Endothelial cell of umbilical vein (primary cell): ENCODE measurements around the gene ALDH3A2.

Source experiments
- CTCF ChIP-seq, 2 donors: IDR thresholded peaks; 1 replicate in 1 of 2; 2 replicates in 1 of 2; pipeline ENCODE4 v1.5.1; 2011; ENCODE audit warnings: low read length in 2 of 2, mild to moderate bottlenecking in 2 of 2, moderate library complexity in 2 of 2, control low read depth in 1 of 2, inconsistent platforms in 1 of 2, low read depth in 1 of 2; ENCODE audit not compliant: insufficient read depth in 1 of 2; ENCODE audit errors: extremely low read depth in 1 of 2
- EZH2 ChIP-seq: IDR thresholded peaks from 2 replicates; pipeline ENCODE4 v1.6.1; 2012; ENCODE audit warnings: borderline replicate concordance, low read depth, mild to moderate bottlenecking, moderate library complexity, low read length, inconsistent platforms; ENCODE audit not compliant: severe bottlenecking
- FOS ChIP-seq: IDR thresholded peaks from 2 replicates; pipeline ENCODE4 v1.6.1; 2011; ENCODE audit warnings: mild to moderate bottlenecking, low read length, moderate library complexity, borderline replicate concordance; ENCODE audit not compliant: insufficient read depth
- GATA2 ChIP-seq: IDR thresholded peaks from 2 replicates; pipeline ENCODE4 v1.7.0; 2011; ENCODE audit warnings: low read depth, mild to moderate bottlenecking, moderate library complexity, mixed read lengths, low read length; ENCODE audit not compliant: insufficient read length, insufficient read depth
- JUN ChIP-seq: IDR thresholded peaks from 2 replicates; pipeline ENCODE4 v1.6.1; 2011; ENCODE audit warnings: borderline replicate concordance, low read depth; ENCODE audit not compliant: insufficient read length, insufficient read depth
- MAX ChIP-seq: IDR thresholded peaks from 2 replicates; pipeline ENCODE4 v1.6.1; 2011; ENCODE audit not compliant: insufficient read depth, insufficient read length
- MYC ChIP-seq: IDR thresholded peaks from one replicate; pipeline ENCODE4 v1.6.1; 2011; ENCODE audit warnings: mild to moderate bottlenecking, low read depth, low read length
- POLR2A ChIP-seq: IDR thresholded peaks from 2 replicates; pipeline ENCODE4 v1.6.1; 2012; ENCODE audit warnings: low read depth, mild to moderate bottlenecking, control low read depth, low read length
- POLR2AphosphoS5 ChIP-seq: IDR thresholded peaks from 2 replicates; pipeline ENCODE4 v1.6.1; 2012; ENCODE audit warnings: low read depth, mild to moderate bottlenecking, control low read depth, low read length, moderate library complexity; ENCODE audit not compliant: insufficient read depth

- no peak for TF ChIP-seq CTCF (IDR thresholded peaks at IDR 0.05; ENCODE audit: extremely low read depth in 1 of 2, insufficient read depth in 1 of 2, low read depth in 1 of 2, low read length in 2 of 2)
- no peak for TF ChIP-seq POLR2AphosphoS5
- TF ChIP-seq POLR2A, result no peak
- TF ChIP-seq MYC, result no peak
- no peak for TF ChIP-seq JUN
- TF ChIP-seq EZH2, result no peak
- TF ChIP-seq FOS, result no peak
- no peak for TF ChIP-seq MAX
- TF ChIP-seq GATA2, result no peak
Measured at GRCh38 chr17:19647697-19648474, 665 bp upstream of the ALDH3A2 start.
